Adrenal gland (tissue), 12 donors: ENCODE measurements around the gene BARHL1. TPM values are rescaled to one million over a fixed set of nuclear protein-coding genes. Genes with fewer than 3 reads are reported as not detected.

ENCODE experiments used
- DNase-seq, 7 donors: peaks; one replicate each; pipeline ENCODE4 v3.0.0-alpha.2; 2019 to 2020
- H3K27ac ChIP-seq, 5 donors: fragments of 200-600 bp; sonication (generic) in 4 of 5; 1 replicate in 3 of 5; 2 replicates in 2 of 5; pipeline versions ENCODE4 v1.5.1 to v1.8.0; 2016 to 2020; ENCODE audit warnings: mild to moderate bottlenecking in 1 of 5
- H3K27me3 ChIP-seq: fragments of 200-600 bp; 2 replicates; pipeline ENCODE4 v1.8.0; 2021
- H3K36me3 ChIP-seq, 2 donors: fragments of 200-600 bp; replicated peaks in 1 of 2; 1 replicate in 1 of 2; 2 replicates in 1 of 2; pipeline versions ENCODE4 v1.5.1 to v1.8.0; 2018 to 2022
- H3K4me1 ChIP-seq, 2 donors: fragments of 200-600 bp; replicated peaks in 1 of 2; 1 replicate in 1 of 2; 2 replicates in 1 of 2; pipeline versions ENCODE4 v1.5.1 to v1.8.0; 2018 to 2021
- H3K4me3 ChIP-seq, 4 donors: fragments of 200-600 bp; sonication (generic) in 3 of 4; one replicate each; pipeline ENCODE4 v1.5.1; 2016 to 2018
- H3K9me3 ChIP-seq, 3 donors: fragments of 200-600 bp; sonication (generic) in 1 of 3; replicated peaks in 1 of 3; 1 replicate in 2 of 3; 2 replicates in 1 of 3; pipeline versions ENCODE4 v1.5.1 to v1.8.0; 2016 to 2021
- POLR2A ChIP-seq, 2 donors: fragments of 450-650 bp; IDR thresholded peaks; one replicate each; pipeline ENCODE4 v1.6.1; 2017; ENCODE audit warnings: antibody characterized with exemption in 2 of 2, mild to moderate bottlenecking in 2 of 2, moderate library complexity in 1 of 2
- WGBS, 4 donors: extraction: QIAGEN DNeasy Blood & Tissue Kit in 2 of 4; methylation state at CpG; one replicate each; pipeline versions ENCODE4 v1.1.5 to v1.1.7; 2013 to 2017; 5-methylcytosine and 5-hydroxymethylcytosine counted together
- intact Hi-C, 2 donors: fragments of 100-400 bp; cut with DNase I; formaldehyde crosslinking; loops; one replicate each; pipeline versions ENCODE4 v1.14.1 to v1.15.0; 2022 to 2023
- polyA plus RNA-seq, 3 donors: library from polyadenylated mRNA; stranded (reverse); fragments of 200-250 nt in 2 of 3; fragments of 350-450 nt in 1 of 3; fragmentation: Illumina TruSeq in 1 of 3; extraction: RNeasy Lipid Tissue Mini Kit (QIAGEN cat#74804) in 1 of 3; gene quantifications; one replicate each; pipeline ENCODE4 v1.2.3, GENCODE V29; 2013 to 2014
- total RNA-seq, 9 donors: library from RNA; depleted of rRNA in 4 of 9; stranded (reverse); fragments of >200 nt in 4 of 9; fragments of 120-200 nt in 1 of 9; fragmentation: NEBNext Ultra II Directional in 1 of 9; extraction: Animal tissue kit (Norgen Biotek cat#: 25700) in 1 of 9; gene quantifications; one replicate each; pipeline versions ENCODE4 v1.1.0 to v1.2.4, GENCODE V29; 2013 to 2023
- TF ChIP-seq, protein P1 (sequence below), 6 experiments: fragments of 450-650 bp in 4 of 6; fragments of 200-600 bp in 2 of 6; sonication (generic) in 1 of 6; IDR thresholded peaks; 1 replicate in 5 of 6; 2 replicates in 1 of 6; pipeline versions ENCODE4 v1.5.1 to v1.8.0; 2016 to 2021; ENCODE audit warnings: antibody characterized with exemption in 6 of 6, mild to moderate bottlenecking in 2 of 6, moderate library complexity in 1 of 6
- donor health status: healthy with polysubstance abuse.
- donor health status: Bipolar disorder and iron deficiency.
- donor health status: DM: yes; HTN: yes; CAD: no.
- donor health status: DM: no; HTN: no; CAD: no.
- donor health status: DM: no; HTN: no; CAD: no.
- donor health status: DM: yes; HTN: yes; CAD: no.

BARHL1 gene
- total and polyA plus RNA-seq, 12 donors: not detected

GRCh38 chr9:132615774-132616173 lies 33.4 kb downstream of the BARHL1 start:
- Histone ChIP-seq H3K27me3 (no peaks in the 10 kb centered on the region), H3K9me3 (no peaks in the 10 kb centered on the region), H3K36me3 (peaks cover 0 to 35% of the 10 kb centered on the region in 2 donors), H3K27ac (no peak overlapping the region), H3K4me3 (no peak overlapping the region), H3K4me1 (no peaks in the 10 kb centered on the region)
- TF ChIP-seq POLR2A (IDR thresholded peaks at IDR 0.05): no peak
- TF ChIP-seq, protein P1, sequence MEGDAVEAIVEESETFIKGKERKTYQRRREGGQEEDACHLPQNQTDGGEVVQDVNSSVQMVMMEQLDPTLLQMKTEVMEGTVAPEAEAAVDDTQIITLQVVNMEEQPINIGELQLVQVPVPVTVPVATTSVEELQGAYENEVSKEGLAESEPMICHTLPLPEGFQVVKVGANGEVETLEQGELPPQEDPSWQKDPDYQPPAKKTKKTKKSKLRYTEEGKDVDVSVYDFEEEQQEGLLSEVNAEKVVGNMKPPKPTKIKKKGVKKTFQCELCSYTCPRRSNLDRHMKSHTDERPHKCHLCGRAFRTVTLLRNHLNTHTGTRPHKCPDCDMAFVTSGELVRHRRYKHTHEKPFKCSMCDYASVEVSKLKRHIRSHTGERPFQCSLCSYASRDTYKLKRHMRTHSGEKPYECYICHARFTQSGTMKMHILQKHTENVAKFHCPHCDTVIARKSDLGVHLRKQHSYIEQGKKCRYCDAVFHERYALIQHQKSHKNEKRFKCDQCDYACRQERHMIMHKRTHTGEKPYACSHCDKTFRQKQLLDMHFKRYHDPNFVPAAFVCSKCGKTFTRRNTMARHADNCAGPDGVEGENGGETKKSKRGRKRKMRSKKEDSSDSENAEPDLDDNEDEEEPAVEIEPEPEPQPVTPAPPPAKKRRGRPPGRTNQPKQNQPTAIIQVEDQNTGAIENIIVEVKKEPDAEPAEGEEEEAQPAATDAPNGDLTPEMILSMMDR (IDR thresholded peaks at IDR 0.05): no peak
- intact Hi-C loops: no loop called here
- WGBS, 4 donors: 90 to 97% (median 94%) methylated on average over 2 of the region's 2 CpGs
- no peak for DNase-seq

DNA sequence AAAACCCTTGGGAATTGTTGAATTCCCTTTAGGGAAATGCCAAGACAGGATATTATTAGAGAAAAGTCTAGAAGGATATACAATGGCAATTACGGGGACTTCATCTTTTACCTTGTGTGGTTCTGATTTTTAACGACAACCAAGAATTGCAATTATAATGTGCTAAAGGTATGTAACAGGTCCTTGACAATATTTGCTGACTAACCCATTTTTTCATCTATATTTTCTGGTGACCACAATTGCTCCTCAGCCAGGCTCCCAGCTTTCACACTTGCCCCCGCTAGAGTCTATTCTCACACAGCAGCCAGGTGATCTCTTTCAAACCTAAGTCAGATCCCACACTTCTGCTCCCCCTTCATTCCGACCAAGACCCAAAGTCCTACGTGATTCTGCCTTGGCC lies 34.3 kb downstream of the BARHL1 start:
- peaks cover 0 to 27% of the 10 kb centered on the region in 2 donors for H3K36me3 ChIP-seq
- no peak for TF ChIP-seq POLR2A (IDR thresholded peaks at IDR 0.05)
- TF ChIP-seq, protein P1 (IDR thresholded peaks at IDR 0.05): no peak

DNA sequence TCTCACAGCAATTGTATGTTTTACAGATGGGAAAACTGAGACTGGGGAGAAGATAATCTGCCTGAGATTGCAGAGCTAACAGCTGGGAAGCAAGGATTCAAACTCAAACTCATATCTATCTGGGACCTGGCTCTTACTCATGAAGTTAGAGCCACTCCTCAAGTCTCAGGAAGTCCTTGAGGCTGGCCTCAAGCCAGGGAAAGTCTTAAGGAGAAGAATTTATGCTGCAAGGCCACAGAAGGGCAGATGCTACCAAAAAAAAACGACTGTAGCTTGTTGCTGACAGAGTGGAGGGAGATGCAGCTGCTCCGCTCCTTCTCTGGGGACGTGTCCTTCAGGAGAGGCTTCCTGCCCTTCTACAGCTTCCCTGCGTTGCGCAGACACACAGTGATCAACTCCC lies 39.8 kb downstream of the BARHL1 start:
- Histone ChIP-seq H3K4me3 (no peak overlapping the region), H3K27ac (no peak overlapping the region), H3K36me3 (peaks cover 0 to 31% of the 10 kb centered on the region in 2 donors), H3K4me1 (no peaks in the 10 kb centered on the region), H3K27me3 (no peaks in the 10 kb centered on the region), H3K9me3 (no peaks in the 10 kb centered on the region)
- DNase-seq: peak in 1 of 7 donors; percentile 16
- WGBS, 4 donors: 60 to 67% (median 63%) methylated on average over 5 of the region's 5 CpGs
- no peak for TF ChIP-seq POLR2A (IDR thresholded peaks at IDR 0.05)
- TF ChIP-seq, protein P1 (IDR thresholded peaks at IDR 0.05): no peak
- intact Hi-C loops: no loop called here

More for the DNA sequence above, 34.3 kb downstream of the BARHL1 start:
- intact Hi-C loops: no loop called here
- no peak for DNase-seq
- no peaks in the 10 kb centered on the region for H3K4me1 ChIP-seq
- 88 to 96% (median 94%) methylated on average over 5 of the region's 5 CpGs for WGBS, 4 donors
- no peak overlapping the region for H3K27ac ChIP-seq
- no peaks in the 10 kb centered on the region for H3K9me3 ChIP-seq
- H3K4me3 ChIP-seq: no peak overlapping the region
- no peaks in the 10 kb centered on the region for H3K27me3 ChIP-seq

GRCh38 chr9:132626285-132626684 lies 43.9 kb downstream of the BARHL1 start:
- TF ChIP-seq, protein P1 (IDR thresholded peaks at IDR 0.05): no peak
- peaks cover 0 to 50% of the 10 kb centered on the region in 2 donors for H3K36me3 ChIP-seq
- 86 to 95% (median 92%) methylated on average over 5 of the region's 5 CpGs for WGBS, 4 donors
- no peaks in the 10 kb centered on the region for H3K4me1 ChIP-seq
- no peak overlapping the region for H3K27ac ChIP-seq
- H3K9me3 ChIP-seq: no peaks in the 10 kb centered on the region
- no peaks in the 10 kb centered on the region for H3K27me3 ChIP-seq
- intact Hi-C loops: no loop called here
- H3K4me3 ChIP-seq: no peak overlapping the region
- no peak for DNase-seq
